ENCODE measurements around the gene DAAM2. TPM values are rescaled to one million over a fixed set of nuclear protein-coding genes. Genes with fewer than 3 reads are reported as not detected.
A peak's percentile ranks its signal among the peaks of the same experiment; 100 is the strongest.

The DAAM2 gene
- total RNA-seq, 1 experiment from 2014 or later, result 109 TPM

DNA sequence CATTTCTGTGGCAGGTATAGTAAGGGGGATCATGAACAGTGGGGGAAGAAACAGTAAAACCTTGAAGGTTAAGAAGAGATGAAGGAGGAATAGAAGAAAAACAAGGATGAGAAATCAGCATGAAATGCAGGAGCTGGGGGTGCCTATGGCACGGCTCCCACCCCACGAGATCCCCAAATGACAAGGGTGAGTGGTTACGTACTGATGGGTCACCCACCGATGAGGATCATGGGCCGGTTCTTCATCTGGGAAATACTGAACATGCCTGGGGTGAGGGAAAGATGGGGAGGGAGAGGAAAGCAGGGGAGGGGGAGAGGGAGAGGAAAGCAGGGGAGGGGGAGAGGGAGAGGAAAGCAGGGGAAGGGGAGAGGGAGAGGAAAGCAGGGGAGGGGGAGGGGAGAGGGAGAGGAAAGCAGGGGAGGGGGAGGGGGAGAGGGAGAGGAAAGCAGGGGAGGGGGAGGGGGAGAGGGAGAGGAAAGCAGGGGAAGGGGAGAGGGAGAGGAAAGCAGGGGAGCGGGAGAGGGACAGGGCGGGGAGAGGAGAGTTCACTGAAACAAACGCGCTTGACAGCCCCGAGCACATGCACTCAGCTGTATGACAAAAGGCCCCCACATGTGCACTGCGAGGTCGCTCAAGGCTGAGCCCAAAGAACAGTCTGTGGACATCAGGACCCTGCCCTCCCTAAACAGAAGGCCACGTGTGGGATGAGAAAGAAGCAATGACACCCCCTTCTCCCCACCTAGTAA is 116.8 kb downstream of the DAAM2 start:
- no peak for DNase-seq (ENCODE audit: low read depth)

DNA sequence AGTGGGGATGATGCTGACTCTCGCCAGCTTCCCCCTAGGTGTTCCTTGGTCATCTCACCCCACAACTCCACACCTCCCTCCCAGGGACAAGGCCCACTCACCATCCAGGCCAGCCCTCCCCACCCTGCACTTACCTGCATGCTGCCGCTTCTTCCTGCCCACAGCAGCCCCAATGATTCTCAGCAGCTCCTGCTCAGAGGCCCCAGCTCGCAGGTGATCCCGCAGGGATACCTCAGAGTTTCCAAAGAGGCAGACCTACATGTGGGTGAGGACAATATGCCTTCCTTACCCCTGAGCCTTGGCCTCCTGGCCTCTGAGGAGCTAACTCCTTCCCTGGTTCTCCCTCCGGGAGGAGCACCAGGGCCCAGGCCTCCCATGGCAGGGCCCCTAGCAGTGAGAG is 117.5 kb downstream of the DAAM2 start:
- no peak for DNase-seq (ENCODE audit: low read depth)

DNA sequence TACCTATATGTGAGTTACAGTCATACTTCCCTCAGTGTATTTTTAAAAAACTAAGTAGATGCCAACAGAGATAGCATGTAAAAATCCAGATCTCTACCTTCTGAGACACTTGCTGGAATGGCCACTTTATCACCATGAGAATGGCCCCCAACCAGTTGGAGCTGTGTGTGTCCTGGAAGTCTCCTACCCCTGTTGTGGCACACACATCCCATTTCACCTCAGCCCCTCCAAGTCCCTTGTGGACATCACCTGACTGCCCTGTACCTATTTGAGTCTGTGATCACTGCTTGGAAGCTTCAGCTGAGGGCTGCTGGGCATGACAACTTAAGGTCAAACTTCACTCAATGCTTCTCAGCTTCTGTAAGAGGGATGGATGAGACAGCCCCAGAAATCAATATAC is 118.0 kb downstream of the DAAM2 start:
- DNase-seq (ENCODE audit: low read depth), result no peak

DNA sequence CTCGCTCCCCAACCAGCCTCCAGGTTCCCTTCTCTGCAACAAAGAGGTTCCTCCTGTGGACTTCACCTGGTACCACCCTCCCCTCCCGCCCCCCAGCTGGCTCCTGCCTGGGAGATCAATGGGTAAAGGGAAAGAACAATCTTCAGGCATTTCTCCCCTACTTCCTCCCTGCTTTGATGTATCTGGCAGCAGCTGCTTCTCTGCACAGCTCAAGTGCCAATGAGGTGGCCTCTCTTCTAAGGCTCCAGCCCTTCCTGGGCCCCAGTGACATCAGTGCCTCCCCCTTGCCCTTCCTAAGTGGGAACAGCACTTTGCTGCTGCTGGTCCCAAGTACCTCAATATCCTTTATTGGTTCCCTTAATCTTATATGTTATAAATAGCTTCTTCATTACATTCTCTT is 118.6 kb downstream of the DAAM2 start:
- no peak for DNase-seq (ENCODE audit: low read depth)

GRCh38 chr6:39911513-39912125 is 119.4 kb downstream of the DAAM2 start:
- no peak for DNase-seq (ENCODE audit: low read depth)

DNA sequence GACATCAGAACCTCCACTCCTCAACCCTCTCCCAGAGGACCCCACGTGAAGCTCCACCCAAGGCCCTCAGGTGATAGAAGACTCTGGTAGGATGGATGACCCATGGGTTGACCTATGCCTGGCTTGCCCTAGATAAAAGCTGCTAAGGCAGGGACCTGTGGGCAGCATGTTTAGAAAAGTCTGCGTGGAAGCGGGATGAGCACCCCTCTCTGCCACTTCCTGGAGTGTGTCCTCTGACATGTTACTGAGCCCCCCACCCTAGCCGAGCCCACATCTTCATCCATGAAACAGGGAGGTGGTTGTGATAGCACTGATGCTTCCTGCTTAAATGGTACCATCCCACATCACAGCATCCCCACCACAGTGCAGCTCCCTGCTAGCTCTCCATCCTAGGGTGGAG is 120.3 kb downstream of the DAAM2 start:
- no peak for DNase-seq (ENCODE audit: low read depth)

GRCh38 chr6:39913391-39913916 is 121.3 kb downstream of the DAAM2 start:
- no peak for DNase-seq (ENCODE audit: low read depth)

- no peak for DNase-seq (ENCODE audit: low read depth)
Observed at GRCh38 chr6:39914239-39914638, 122.1 kb downstream of the DAAM2 start.

- DNase-seq (ENCODE audit: low read depth), result no peak
Observed at GRCh38 chr6:39915866-39916265, 123.7 kb downstream of the DAAM2 start.

GRCh38 chr6:39917329-39917728 is 125.2 kb downstream of the DAAM2 start:
- no peak for DNase-seq (ENCODE audit: low read depth)

DNA sequence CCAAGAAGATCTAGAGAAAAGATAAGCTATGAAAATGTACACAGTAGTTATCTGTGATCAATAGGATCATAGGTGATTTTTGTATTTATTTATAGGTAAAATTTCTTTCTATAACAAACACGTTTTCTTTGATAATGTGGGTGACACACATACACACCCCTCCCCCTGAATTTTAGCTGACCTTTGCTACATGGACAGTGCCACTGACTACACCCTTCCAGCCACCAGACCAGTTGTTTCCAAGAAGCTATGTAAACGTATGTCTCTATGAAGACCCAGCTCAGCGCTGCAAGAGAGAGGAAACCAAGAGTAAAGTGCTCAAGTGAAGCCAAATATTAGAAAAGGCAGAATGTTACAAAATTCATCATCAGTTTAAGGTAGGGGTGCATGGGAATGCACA is 125.8 kb downstream of the DAAM2 start:
- no peak for DNase-seq (ENCODE audit: low read depth)

DNA sequence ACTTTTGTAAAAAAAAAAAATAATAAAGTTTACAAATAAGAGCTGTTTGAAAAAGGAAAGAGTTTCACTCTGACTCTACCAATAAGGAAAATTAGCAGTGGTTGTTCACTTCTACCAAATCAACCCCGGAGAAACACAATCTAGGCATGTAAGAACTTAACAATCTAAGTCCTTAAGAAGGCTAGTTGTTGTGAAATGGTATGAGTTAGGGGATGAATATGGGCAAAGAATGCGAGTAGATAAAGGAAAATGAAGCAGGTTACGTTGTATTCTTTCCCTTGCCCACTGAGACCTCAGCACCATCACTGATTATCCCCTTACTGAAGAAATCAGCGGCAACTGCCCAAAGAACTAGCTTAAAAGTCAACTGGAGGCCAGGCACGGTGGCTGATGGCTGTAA is 126.7 kb downstream of the DAAM2 start:
- no peak for DNase-seq (ENCODE audit: low read depth)

- no peak for DNase-seq (ENCODE audit: low read depth)
Observed at GRCh38 chr6:39920157-39920556, 128.0 kb downstream of the DAAM2 start.

DNA sequence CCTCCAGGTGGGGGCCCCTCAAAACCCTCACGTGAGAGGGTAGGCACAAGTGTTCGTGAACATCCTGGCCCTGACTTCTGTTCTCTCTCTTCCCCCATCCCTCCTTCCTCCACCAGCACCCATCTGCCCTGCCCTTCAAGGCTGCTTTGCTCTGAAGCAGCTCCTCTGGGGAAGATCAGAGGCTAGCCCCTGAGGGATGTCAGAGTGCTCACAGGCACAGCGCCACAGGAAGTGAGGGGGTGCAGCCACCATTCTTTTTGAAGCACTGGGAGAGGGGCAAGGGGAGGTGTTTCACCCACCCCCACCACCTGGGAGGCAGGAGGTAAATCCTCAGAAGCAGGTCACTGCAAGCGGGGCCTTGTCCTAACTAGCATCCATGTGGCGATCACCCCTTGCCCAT is 130.6 kb downstream of the DAAM2 start:
- no peak for DNase-seq (ENCODE audit: low read depth)

GRCh38 chr6:39923394-39923793 is 131.2 kb downstream of the DAAM2 start:
- DNase-seq (ENCODE audit: low read depth), result peak; percentile 52

DNA sequence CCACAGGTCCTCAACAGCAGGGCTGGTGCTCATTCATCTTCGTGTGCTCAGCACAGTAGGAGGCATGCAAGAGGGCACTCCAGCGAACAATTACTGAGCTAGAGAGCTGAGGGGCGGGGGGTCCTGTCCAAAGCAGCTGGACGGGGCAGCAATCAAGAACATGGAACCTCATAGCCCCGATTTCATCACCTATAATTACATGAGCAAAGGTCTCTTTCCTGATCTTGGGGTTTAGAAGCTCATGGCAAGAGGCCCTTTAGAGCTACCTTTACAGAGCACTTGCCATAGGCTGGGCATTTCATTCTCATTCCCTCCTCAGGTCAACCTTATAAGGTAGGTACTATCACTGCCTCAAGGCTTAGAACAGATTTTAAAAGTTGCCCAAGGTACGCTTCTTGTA is 131.7 kb downstream of the DAAM2 start:
- no peak for DNase-seq (ENCODE audit: low read depth)

- DNase-seq (ENCODE audit: low read depth), result no peak
Observed at GRCh38 chr6:39924283-39924682, 132.1 kb downstream of the DAAM2 start.

GRCh38 chr6:39925191-39925930 is 133.2 kb downstream of the DAAM2 start:
- DNase-seq (ENCODE audit: low read depth), result no peak

DNA sequence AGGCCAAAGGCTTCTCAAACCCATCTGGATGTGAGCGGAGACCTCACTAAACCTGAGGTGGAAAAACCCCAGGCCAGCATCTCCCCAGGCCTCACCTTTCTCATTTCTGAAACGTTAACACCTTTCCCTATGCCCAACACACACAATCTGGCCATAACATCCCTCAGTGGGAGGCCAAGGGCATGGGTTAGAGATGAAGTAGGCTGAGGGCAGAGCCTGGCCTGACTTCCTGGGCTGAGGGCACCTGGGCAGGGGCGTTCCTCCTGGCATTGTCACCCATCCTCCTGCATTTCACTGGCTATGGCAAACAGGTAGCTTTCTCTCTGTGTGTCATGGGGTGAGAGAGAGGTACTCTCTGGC is 133.7 kb downstream of the DAAM2 start:
- no peak for DNase-seq (ENCODE audit: low read depth)

GRCh38 chr6:39926668-39927067 is 134.5 kb downstream of the DAAM2 start:
- no peak for DNase-seq (ENCODE audit: low read depth)

- DNase-seq (ENCODE audit: low read depth), result no peak
Observed at GRCh38 chr6:39927159-39927558, 135.0 kb downstream of the DAAM2 start.

DNA sequence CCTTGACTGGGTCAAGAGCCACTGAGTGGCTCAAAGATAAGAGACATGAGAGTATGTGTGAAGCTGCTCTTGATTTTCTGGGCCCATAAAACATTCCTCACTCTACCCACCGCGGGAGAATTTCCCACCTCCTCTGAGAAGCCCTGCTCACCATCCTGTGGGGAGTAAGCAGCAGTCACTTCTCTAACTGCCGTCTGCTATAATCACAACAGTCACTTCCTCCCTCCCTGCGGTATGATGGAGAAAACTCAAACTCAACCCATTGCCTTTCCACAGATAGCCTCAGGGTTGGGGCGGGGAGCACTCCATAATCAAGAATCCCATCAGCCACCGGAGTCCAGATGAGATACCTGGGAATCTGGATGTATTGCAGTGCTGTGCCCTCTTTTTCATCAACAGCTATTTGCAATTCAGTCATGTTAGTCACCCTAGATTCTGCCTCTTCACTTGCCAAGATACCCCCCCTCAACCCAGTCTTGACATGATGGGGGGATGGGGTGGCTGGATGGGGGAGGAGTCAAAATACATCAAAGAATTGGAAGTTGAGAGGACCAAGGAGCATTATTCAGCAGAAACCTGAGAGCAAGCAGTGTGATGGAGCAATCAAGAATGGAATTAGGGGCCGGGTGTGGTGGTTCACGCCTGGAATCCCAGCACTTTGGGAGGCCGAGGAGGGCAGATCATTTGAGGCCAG is 137.0 kb downstream of the DAAM2 start:
- DNase-seq (ENCODE audit: low read depth), result no peak

All from LHCN-M2 (cell line).